Endometrium (tissue), 2 donors: ENCODE data around the gene CHST11.

Experiments
- FAIRE-seq: peaks from 2 replicates; lab custom pipeline; 2012; peaks lifted over from hg19 to GRCh38; lab: Jason Lieb, UNC
- donor health status: control.
- donor health status: control.

CHST11 gene

GRCh38 chr12:104722601-104723534 lies 266.1 kb downstream of the CHST11 start:
- no peak for FAIRE-seq

DNA sequence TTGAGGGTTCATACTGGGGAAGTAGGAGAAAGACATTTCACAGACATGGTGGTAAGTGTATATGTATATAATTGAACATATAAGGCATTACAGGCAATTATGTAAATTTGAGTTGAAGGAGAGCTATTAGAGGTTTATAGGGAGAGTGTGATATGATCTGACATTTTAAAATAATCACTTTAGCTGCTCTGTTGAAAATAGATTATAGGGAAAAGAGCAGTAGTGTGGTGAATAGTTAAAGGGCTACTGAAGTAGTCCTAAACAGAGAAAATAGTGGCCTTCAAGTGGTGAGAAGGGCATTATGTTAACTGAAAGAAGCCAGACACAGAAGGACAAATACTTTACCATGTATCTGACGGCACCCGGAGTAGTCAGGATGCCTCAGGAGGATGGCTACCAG lies 267.1 kb downstream of the CHST11 start:
- FAIRE-seq: no peak

- no peak for FAIRE-seq
Measured at GRCh38 chr12:104724992-104725585, 268.3 kb downstream of the CHST11 start.

- no peak for FAIRE-seq
Measured at GRCh38 chr12:104725610-104726009, 268.9 kb downstream of the CHST11 start.

DNA sequence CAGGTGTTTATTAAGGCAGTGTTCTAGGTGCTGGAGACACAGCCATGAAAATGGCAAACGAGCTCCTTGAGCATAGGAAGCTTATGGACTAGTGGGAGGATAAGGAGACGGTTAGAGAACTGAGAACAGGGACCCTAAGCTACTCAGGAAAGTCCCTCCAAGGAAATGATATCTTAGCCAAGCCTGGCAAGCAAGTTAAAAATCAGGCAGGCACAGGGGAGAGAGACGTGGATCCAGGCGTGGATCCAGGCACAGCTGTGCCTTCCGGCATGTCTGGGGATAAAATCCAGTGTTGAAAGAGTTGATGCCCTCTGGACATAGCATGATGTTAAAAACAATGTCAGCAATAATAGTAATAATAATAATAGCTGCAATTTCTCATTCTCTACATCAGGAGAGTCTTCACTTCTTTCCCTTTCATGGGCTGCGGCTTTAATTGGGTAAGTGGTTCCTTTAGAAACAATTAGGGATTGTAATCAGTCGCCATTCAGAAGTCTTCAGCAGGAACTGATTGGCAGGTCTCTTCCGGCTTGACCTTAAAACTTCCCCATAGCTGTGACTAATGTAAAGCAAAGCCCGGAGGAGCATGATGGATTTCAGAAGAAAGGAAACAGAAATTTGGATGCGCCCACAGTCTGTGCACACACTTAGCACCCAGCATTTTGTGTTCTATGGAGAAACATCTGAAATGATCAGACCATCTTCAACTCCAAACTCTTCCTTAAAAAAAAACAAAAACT lies 271.1 kb downstream of the CHST11 start:
- no peak for FAIRE-seq

DNA sequence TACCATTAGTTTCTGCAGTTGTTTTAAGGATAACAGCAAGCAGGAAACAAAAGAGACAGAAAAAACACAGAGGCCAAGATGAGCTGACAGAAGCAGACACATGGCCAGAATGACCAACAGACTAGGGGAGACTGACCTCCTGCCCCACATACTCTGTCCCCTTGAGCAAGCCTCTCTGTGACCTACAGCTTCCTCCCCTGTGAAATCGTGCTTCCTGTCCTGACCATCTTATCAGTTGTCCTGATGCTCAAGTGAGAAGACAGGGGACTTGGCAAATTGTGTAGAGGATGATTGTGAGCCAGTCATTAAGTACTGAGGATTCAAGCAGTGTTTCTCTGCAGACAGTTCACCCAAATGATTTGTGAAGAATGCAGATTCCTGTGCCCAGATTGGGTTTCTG lies 272.3 kb downstream of the CHST11 start:
- FAIRE-seq: no peak

- FAIRE-seq: no peak
Measured at GRCh38 chr12:104729610-104730446, 273.1 kb downstream of the CHST11 start.

- FAIRE-seq: no peak
Measured at GRCh38 chr12:104730763-104731162, 274.0 kb downstream of the CHST11 start.

GRCh38 chr12:104733717-104734175 lies 277.0 kb downstream of the CHST11 start:
- no peak for FAIRE-seq

DNA sequence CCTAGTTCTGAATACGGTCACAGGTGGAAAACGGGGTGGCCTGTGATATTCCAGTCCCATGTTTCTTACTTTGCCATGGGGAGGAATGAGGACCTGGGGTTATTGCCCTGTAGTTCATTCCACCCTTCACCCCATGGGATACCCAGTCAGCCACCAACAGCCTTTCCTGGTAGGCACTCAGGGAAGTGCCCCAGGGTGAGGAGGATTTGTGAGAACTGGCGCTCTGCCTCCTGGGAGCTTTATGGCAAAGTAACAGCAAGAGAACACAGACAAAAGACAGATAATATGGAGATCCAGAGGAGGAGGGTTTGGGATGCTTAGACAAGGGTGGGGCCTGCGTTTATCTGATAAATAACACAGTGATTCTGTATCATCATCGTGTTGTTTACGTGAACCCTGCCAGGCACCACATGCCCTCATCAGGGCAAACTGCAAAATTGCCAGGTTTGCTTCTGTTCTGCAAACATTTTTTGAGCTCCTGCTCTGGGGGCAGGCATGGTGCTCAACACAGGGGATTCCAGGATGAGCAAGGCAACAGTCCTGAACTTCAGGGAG lies 277.9 kb downstream of the CHST11 start:
- no peak for FAIRE-seq

DNA sequence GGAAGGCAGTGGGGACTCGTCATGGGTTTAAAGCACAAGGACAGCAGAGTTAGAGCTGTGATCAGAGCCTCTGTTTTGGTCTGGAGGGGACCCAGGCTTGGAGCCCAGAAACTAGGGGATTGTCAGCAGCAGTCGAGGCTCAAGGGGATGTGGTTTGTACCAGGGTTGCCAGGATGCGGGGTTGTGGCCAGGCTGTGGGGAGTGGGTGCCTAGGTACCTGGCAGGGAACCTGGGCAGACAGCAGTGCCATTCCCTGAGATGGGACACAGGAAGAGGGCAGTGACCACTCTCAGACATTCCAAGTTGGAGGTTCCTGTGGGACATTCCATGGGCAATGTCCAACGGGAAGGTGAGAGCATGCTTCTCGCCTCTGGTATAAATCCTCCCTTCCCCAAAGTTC lies 279.1 kb downstream of the CHST11 start:
- no peak for FAIRE-seq

- no peak for FAIRE-seq
Measured at GRCh38 chr12:104736307-104736706, 279.6 kb downstream of the CHST11 start.

GRCh38 chr12:104737113-104737512 lies 280.4 kb downstream of the CHST11 start:
- no peak for FAIRE-seq

GRCh38 chr12:104737791-104738301 lies 281.1 kb downstream of the CHST11 start:
- FAIRE-seq: no peak

DNA sequence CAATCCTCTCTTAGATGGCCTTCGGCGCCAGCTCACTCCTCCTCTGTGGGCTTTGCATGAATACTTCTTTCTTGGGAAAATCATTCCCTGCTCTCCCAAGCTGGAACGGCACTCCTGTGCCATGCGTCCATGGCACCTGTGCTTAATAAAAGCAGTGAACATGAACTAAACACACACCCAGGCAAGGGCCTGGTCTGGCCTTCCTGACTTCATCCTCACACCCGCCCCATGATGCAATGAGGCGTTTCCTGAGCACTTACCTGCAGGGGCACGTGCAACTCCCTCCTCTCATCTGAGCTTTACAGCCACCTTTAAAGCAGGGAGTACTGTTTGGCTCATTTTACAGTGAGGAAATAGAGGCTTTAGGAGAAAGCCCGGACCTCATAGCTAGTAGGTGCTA lies 281.6 kb downstream of the CHST11 start:
- FAIRE-seq: no peak

DNA sequence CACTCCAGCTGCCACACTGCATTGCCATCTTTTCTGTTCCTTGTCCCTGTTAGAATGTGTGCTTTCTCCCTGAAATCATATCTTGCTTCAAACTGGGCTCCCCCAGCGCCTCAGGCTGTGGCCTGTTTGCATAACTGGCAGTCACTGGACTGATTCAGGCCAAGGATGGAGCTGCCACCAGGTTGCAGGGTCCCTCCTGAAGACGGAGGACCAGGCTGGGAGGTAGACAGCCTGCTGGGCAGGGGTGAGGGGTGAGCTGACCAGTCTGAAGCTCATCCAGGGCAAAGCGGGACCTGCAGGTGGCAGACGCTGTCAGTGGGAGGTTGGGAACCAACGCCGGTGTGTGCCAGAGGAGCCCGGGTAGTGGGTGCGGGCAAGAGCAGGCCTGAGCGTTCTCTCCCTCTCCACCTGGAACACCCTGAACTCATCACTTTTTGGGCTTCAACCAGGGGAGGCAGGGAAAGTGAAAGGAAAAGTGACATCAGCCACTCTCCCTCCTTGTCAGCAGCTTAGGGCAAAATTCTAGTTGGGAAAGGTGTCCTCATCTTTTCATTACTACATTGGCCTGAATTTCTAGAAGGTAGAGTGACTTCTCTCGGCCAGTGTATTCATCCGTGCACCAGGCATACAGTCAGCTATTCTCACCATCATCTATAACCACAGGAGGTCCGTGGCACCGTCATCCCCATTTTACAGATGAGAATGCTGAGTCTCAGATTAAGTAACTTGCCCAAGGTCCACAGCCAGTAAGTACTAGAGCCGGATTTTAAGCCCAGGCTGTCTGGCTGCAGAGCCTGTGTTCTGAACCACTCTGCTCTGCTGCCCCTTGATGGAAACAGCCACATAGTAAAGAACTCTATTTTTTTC lies 282.3 kb downstream of the CHST11 start:
- no peak for FAIRE-seq

- no peak for FAIRE-seq
Measured at GRCh38 chr12:104740668-104741067, 283.9 kb downstream of the CHST11 start.

DNA sequence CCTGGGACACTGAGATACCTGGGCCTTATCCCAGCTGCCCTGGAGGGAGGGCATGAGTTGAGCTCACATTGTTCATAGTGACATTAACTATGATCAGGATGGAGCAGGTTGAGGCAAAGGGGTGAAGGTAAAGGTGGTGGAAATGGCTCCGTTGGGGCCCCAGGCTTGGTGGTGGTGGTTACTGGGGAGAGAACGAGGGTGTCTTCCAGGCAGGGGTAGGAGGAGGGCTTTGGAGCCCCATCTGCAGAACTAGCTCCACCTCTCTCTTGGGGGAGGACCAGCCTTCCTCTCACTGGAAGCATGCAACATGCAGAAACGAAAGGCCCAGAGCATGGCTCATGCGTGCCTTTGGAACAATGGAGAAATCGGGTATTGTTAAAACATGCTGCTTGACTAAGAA lies 284.3 kb downstream of the CHST11 start:
- FAIRE-seq: no peak

- no peak for FAIRE-seq
Measured at GRCh38 chr12:104741497-104742367, 285.0 kb downstream of the CHST11 start.
